ENCODE results near the gene GATA5. TPM values are rescaled to one million over a fixed set of nuclear protein-coding genes. Genes with fewer than 3 reads are reported as not detected.

The GATA5 gene
- total and polyA plus RNA-seq, 10 of the 15 experiments (the other 5 are each of a cell fraction or from before 2014, with no cell fraction given), result not detected

DNA sequence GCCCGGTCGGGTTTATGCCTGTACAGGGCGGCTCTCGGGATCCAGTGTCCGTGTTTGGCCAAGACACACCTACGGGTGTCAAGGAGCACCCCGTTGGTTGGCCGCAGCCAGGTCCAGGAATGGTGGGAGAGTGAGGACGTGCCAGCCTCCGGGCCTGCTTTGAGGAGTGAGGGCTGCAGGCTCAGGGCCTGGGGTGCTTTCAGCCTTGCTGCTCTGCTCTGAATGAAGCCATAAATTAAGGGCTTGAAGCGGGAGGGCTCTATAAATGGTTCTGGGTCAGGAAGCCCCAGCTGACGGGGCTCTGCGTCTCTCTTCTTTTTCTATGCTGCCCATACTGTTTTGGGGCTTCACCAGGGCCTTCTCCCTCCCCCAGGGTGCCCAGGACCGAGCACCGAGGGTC, 15.1 kb downstream of the GATA5 start:
- Histone ChIP-seq H2AFZ (ENCODE audit: control insufficient read depth, low read depth, low read length) (no peak overlapping the region), H3K4me2 (ENCODE audit: control insufficient read depth, insufficient read depth) (no peak overlapping the region), H3K4me1 (ENCODE audit: control insufficient read depth, insufficient read depth, low read length) (no peaks in the 10 kb centered on the region), H3K27ac (ENCODE audit: control insufficient read depth, insufficient read depth) (no peak overlapping the region), H3K27me3 (replicated peaks in 1 of 2; ENCODE audit: control insufficient read depth in 2 of 2, insufficient read depth in 2 of 2, low read length in 1 of 2) (no peaks in the 10 kb centered on the region; a peak in 2 of 4 replicates), H3K9ac (ENCODE audit: control insufficient read depth, insufficient read depth, low read length) (no peak overlapping the region), H3K4me3 (no peak overlapping the region), H3K9me3 (replicated peaks; ENCODE audit: control insufficient read depth, insufficient read depth, low read length) (no peaks in the 10 kb centered on the region), H3K79me2 (ENCODE audit: control insufficient read depth, insufficient read depth, low read length) (no peaks in the 10 kb centered on the region), H3K36me3 (ENCODE audit: control insufficient read depth in 2 of 2, insufficient read depth in 2 of 2, low read length in 1 of 2) (no peaks in the 10 kb centered on the region), H4K20me1 (ENCODE audit: control insufficient read depth, insufficient read depth) (no peaks in the 10 kb centered on the region)
- BruUV-seq (replicated peaks), result no TSS peak
- in situ Hi-C loops (cut with MboI) (no loop called here), intact Hi-C loops (cut with micrococcal nuclease; ENCODE audit: unreplicated experiment) (no loop called here)
- ChIA-PET CTCF (no interaction called here), POLR2A (no interaction called here), SMC1A (ENCODE audit: uncharacterized antibody, unreplicated experiment) (no interaction called here), RAD21 (ENCODE audit: unreplicated experiment) (no interaction called here)
- no peak for DNase-seq (ENCODE audit: low read depth, low spot score)
- TF ChIP-seq, protein P1, sequence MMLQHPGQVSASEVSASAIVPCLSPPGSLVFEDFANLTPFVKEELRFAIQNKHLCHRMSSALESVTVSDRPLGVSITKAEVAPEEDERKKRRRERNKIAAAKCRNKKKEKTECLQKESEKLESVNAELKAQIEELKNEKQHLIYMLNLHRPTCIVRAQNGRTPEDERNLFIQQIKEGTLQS (IDR thresholded peaks at IDR 0.05; ENCODE audit: borderline replicate concordance, extremely low read depth, low read depth, low read length), result no peak
- TF ChIP-seq HDAC6 (IDR thresholded peaks at IDR 0.05; ENCODE audit: unreplicated experiment), result no peak
- TF ChIP-seq, protein P2, sequence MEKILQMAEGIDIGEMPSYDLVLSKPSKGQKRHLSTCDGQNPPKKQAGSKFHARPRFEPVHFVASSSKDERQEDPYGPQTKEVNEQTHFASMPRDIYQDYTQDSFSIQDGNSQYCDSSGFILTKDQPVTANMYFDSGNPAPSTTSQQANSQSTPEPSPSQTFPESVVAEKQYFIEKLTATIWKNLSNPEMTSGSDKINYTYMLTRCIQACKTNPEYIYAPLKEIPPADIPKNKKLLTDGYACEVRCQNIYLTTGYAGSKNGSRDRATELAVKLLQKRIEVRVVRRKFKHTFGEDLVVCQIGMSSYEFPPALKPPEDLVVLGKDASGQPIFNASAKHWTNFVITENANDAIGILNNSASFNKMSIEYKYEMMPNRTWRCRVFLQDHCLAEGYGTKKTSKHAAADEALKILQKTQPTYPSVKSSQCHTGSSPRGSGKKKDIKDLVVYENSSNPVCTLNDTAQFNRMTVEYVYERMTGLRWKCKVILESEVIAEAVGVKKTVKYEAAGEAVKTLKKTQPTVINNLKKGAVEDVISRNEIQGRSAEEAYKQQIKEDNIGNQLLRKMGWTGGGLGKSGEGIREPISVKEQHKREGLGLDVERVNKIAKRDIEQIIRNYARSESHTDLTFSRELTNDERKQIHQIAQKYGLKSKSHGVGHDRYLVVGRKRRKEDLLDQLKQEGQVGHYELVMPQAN (conservative IDR thresholded peaks at IDR 0.05), result no peak
- TF ChIP-seq ESRRA (IDR thresholded peaks at IDR 0.05; ENCODE audit: low read length), result no peak
- TF ChIP-seq MYC (IDR thresholded peaks at IDR 0.05; ENCODE audit: insufficient read depth, insufficient read length, insufficient replicate concordance, low read length, severe bottlenecking), result no peak
- TF ChIP-seq SREBF2 (IDR thresholded peaks at IDR 0.05; ENCODE audit: low read length), result no peak
- no peak for TF ChIP-seq STAT3 (IDR thresholded peaks at IDR 0.05; ENCODE audit: low read depth, low read length)
- TF ChIP-seq WRNIP1 (IDR thresholded peaks at IDR 0.05; ENCODE audit: borderline replicate concordance, low read depth, low read length), result no peak
- TF ChIP-seq, protein P3, sequence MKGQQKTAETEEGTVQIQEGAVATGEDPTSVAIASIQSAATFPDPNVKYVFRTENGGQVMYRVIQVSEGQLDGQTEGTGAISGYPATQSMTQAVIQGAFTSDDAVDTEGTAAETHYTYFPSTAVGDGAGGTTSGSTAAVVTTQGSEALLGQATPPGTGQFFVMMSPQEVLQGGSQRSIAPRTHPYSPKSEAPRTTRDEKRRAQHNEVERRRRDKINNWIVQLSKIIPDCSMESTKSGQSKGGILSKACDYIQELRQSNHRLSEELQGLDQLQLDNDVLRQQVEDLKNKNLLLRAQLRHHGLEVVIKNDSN (IDR thresholded peaks at IDR 0.05; ENCODE audit: borderline replicate concordance, extremely low read length, insufficient read depth, low read depth, low read length), result no peak
- no peak for TF ChIP-seq ZNF24 (IDR thresholded peaks at IDR 0.05)
- TF ChIP-seq BHLHE40 (IDR thresholded peaks at IDR 0.05; ENCODE audit: borderline replicate concordance in 1 of 2, low read depth in 2 of 2, low read length in 1 of 2), result no peak
- TF ChIP-seq ASH2L (IDR thresholded peaks at IDR 0.05; ENCODE audit: borderline replicate concordance, low read depth), result no peak
- no peak for FAIRE-seq
- WGBS (ENCODE audit: insufficient coverage, insufficient replicate concordance, low lambda C conversion rate, missing lambda C conversion rate), result 23% methylated on average over 15 of the region's 15 CpGs
- no peak for ATAC-seq
